CD14-positive monocyte (primary cell): Measurements from ENCODE around the gene MYZAP. TPM values are rescaled to one million over a fixed set of nuclear protein-coding genes. Genes with fewer than 3 reads are reported as not detected.

ENCODE experiments used
- DNase-seq, 3 donors: peaks; one replicate each; pipeline ENCODE4 v3.0.0-alpha.2; 2011 to 2022
- H2AFZ ChIP-seq: 2 replicates; pipeline ENCODE4 v1.6.0; 2012; ENCODE audit warnings: mild to moderate bottlenecking, low read depth, low read length, inconsistent platforms; ENCODE audit not compliant: insufficient read depth, poor library complexity, severe bottlenecking
- H3K27ac ChIP-seq, 2 donors: 1 replicate in 1 of 2; 2 replicates in 1 of 2; pipeline ENCODE4 v1.5.1; 2012 to 2013; ENCODE audit warnings: low read length in 2 of 2, control low read depth in 1 of 2, inconsistent platforms in 1 of 2, low read depth in 1 of 2, mild to moderate bottlenecking in 1 of 2
- H3K27me3 ChIP-seq, 2 donors: one replicate each; pipeline versions ENCODE4 v1.6.0 to v1.6.1; 2011 to 2013; ENCODE audit warnings: low read length in 2 of 2; ENCODE audit not compliant: control insufficient read depth in 2 of 2, insufficient read depth in 2 of 2
- H3K36me3 ChIP-seq, 2 donors: replicated peaks in 1 of 2; 1 replicate in 1 of 2; 2 replicates in 1 of 2; pipeline versions ENCODE4 v1.5.1 to v1.6.1; 2012 to 2013; ENCODE audit warnings: low read length in 2 of 2, control low read depth in 1 of 2, inconsistent platforms in 1 of 2, mild to moderate bottlenecking in 1 of 2; ENCODE audit not compliant: insufficient read depth in 2 of 2, control insufficient read depth in 1 of 2
- H3K4me1 ChIP-seq, 2 donors: 1 replicate in 1 of 2; 2 replicates in 1 of 2; pipeline versions ENCODE4 v1.5.1 to v1.6.1; 2012 to 2013; ENCODE audit warnings: low read length in 2 of 2, control low read depth in 1 of 2, inconsistent platforms in 1 of 2, mild to moderate bottlenecking in 1 of 2, moderate library complexity in 1 of 2; ENCODE audit not compliant: insufficient read depth in 2 of 2, control insufficient read depth in 1 of 2
- H3K4me2 ChIP-seq: replicated peaks from 2 replicates; pipeline ENCODE3; 2012; ENCODE audit warnings: low read length, moderate library complexity, mild to moderate bottlenecking; ENCODE audit not compliant: poor library complexity, severe bottlenecking; ENCODE audit errors: extremely low read depth
- H3K4me3 ChIP-seq, 3 experiments: fragments of 200-600 bp in 1 of 3; sonication (generic) in 1 of 3; replicated peaks in 1 of 3; 1 replicate in 2 of 3; 2 replicates in 1 of 3; pipeline ENCODE4 v1.5.1; 2011 to 2013; ENCODE audit warnings: low read length in 3 of 3, mild to moderate bottlenecking in 3 of 3, control low read depth in 2 of 3, low read depth in 2 of 3, inconsistent platforms in 1 of 3, moderate library complexity in 1 of 3
- H3K79me2 ChIP-seq: 2 replicates; pipeline ENCODE4 v1.6.0; 2012; ENCODE audit warnings: mild to moderate bottlenecking, control low read depth, inconsistent platforms, low read length, moderate library complexity; ENCODE audit not compliant: insufficient read depth
- H3K9ac ChIP-seq: 2 replicates; pipeline ENCODE4 v1.6.0; 2017; ENCODE audit warnings: low read length, mild to moderate bottlenecking; ENCODE audit not compliant: insufficient read depth, poor library complexity, severe bottlenecking
- H3K9me3 ChIP-seq, 2 donors: replicated peaks in 1 of 2; 1 replicate in 1 of 2; 2 replicates in 1 of 2; pipeline versions ENCODE4 v1.5.1 to v1.6.1; 2012 to 2013; ENCODE audit warnings: low read length in 2 of 2, control low read depth in 1 of 2; ENCODE audit not compliant: control insufficient read depth in 1 of 2, insufficient read depth in 1 of 2
- H4K20me1 ChIP-seq: 2 replicates; pipeline ENCODE4 v1.6.0; 2012; ENCODE audit warnings: mild to moderate bottlenecking, low read length, control low read depth, moderate library complexity; ENCODE audit not compliant: insufficient read depth
- H3K27ac Mint-ChIP-seq, 7 donors: one replicate each; pipeline ENCODE4 v1.8.0; 2020; ENCODE audit warnings: mild to moderate bottlenecking in 7 of 7, mixed read lengths in 7 of 7, moderate library complexity in 6 of 7, inconsistent platforms in 2 of 7
- H3K27me3 Mint-ChIP-seq, 3 donors: one replicate each; pipeline ENCODE4 v1.8.0; 2021 to 2022; ENCODE audit warnings: low read depth in 3 of 3, mild to moderate bottlenecking in 3 of 3, mixed read lengths in 3 of 3, moderate library complexity in 3 of 3, inconsistent platforms in 1 of 3
- H3K36me3 Mint-ChIP-seq, 2 donors: one replicate each; pipeline ENCODE4 v1.8.0; 2020; ENCODE audit warnings: mixed read lengths in 2 of 2, inconsistent platforms in 1 of 2, mild to moderate bottlenecking in 1 of 2
- H3K4me1 Mint-ChIP-seq: one replicate; pipeline ENCODE4 v1.8.0; 2020; ENCODE audit warnings: mild to moderate bottlenecking, mixed read lengths
- H3K4me3 Mint-ChIP-seq, 2 donors: one replicate each; pipeline ENCODE4 v1.8.0; 2020; ENCODE audit warnings: mild to moderate bottlenecking in 2 of 2, mixed read lengths in 2 of 2, moderate library complexity in 1 of 2
- H3K9me3 Mint-ChIP-seq, 7 donors: one replicate each; pipeline ENCODE4 v1.8.0; 2020 to 2022; ENCODE audit warnings: mixed read lengths in 7 of 7, mild to moderate bottlenecking in 6 of 7, moderate library complexity in 6 of 7, inconsistent platforms in 2 of 7
- WGBS: methylation state at CpG from one replicate; pipeline ENCODE4 v1.1.5; 2013; ENCODE audit warnings: missing lambda C conversion rate; ENCODE audit not compliant: insufficient coverage; 5-methylcytosine and 5-hydroxymethylcytosine counted together
- intact Hi-C, 2 donors: fragments of 100-400 bp; cut with micrococcal nuclease; formaldehyde crosslinking; loops; one replicate each; pipeline versions ENCODE4 v1.15.0 to v1.15.1; 2023
- polyA plus RNA-seq, 3 donors: library from polyadenylated mRNA; depleted of rRNA in 1 of 3; unstranded in 2 of 3; stranded (reverse) in 1 of 3; fragments of 300-500 nt in 2 of 3; fragments of >200 nt in 1 of 3; fragmentation: Illumina TruSeq in 2 of 3; gene quantifications; 1 replicate in 2 of 3; 2 replicates in 1 of 3; pipeline ENCODE4 v1.2.3, GENCODE V29; 2012 to 2021
- TF ChIP-seq, protein P1 (sequence below): fragments of 200-600 bp; IDR thresholded peaks from one replicate; pipeline ENCODE4 v1.8.0; 2022; ENCODE audit warnings: antibody characterized with exemption, mild to moderate bottlenecking

MYZAP gene
- polyA plus RNA-seq, 3 donors: 0.12 to 0.13 TPM; not detected in 1

DNA sequence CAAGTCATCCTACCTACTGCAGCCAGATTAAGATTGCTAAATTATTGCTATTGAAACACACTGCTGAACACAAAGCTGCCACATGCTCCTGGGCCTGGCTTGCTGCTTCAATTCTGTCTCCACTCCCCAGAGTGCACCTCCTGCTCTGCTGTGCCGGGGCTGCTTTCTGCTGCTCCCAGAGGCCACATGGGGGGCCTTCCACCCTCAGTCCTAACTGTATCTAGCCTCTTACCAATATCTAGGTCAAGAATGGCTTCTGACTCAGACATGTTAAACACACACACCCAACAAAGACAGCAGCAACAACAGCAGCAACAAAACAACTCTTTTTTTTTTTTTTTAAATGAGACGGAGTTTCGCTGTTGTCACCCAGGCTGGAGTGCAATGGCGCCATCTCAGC is 33.0 kb downstream of the MYZAP start:
- Histone ChIP-seq H2AFZ (no peak overlapping the region), H4K20me1 (no peaks in the 10 kb centered on the region), H3K4me3 (no peak overlapping the region), H3K4me1 (no peaks in the 10 kb centered on the region), H3K27ac (no peak overlapping the region), H3K9ac (no peak overlapping the region), H3K4me2 (no peak overlapping the region), H3K36me3 (no peaks in the 10 kb centered on the region), H3K27me3 (no peaks in the 10 kb centered on the region), H3K79me2 (no peaks in the 10 kb centered on the region), H3K9me3 (no peaks in the 10 kb centered on the region)
- WGBS: 100% methylated on average over 4 of the region's 4 CpGs
- Mint-ChIP-seq H3K36me3 (no peaks in the 10 kb centered on the region), H3K4me1 (no peaks in the 10 kb centered on the region), H3K27ac (no peak overlapping the region), H3K4me3 (no peak overlapping the region), H3K27me3 (peaks cover 0 to 12% (median 9%) of the 10 kb centered on the region in 3 donors), H3K9me3 (no peaks in the 10 kb centered on the region)
- no peak for DNase-seq
- intact Hi-C loops: no loop called here
- TF ChIP-seq, protein P1, sequence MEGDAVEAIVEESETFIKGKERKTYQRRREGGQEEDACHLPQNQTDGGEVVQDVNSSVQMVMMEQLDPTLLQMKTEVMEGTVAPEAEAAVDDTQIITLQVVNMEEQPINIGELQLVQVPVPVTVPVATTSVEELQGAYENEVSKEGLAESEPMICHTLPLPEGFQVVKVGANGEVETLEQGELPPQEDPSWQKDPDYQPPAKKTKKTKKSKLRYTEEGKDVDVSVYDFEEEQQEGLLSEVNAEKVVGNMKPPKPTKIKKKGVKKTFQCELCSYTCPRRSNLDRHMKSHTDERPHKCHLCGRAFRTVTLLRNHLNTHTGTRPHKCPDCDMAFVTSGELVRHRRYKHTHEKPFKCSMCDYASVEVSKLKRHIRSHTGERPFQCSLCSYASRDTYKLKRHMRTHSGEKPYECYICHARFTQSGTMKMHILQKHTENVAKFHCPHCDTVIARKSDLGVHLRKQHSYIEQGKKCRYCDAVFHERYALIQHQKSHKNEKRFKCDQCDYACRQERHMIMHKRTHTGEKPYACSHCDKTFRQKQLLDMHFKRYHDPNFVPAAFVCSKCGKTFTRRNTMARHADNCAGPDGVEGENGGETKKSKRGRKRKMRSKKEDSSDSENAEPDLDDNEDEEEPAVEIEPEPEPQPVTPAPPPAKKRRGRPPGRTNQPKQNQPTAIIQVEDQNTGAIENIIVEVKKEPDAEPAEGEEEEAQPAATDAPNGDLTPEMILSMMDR: no peak

DNA sequence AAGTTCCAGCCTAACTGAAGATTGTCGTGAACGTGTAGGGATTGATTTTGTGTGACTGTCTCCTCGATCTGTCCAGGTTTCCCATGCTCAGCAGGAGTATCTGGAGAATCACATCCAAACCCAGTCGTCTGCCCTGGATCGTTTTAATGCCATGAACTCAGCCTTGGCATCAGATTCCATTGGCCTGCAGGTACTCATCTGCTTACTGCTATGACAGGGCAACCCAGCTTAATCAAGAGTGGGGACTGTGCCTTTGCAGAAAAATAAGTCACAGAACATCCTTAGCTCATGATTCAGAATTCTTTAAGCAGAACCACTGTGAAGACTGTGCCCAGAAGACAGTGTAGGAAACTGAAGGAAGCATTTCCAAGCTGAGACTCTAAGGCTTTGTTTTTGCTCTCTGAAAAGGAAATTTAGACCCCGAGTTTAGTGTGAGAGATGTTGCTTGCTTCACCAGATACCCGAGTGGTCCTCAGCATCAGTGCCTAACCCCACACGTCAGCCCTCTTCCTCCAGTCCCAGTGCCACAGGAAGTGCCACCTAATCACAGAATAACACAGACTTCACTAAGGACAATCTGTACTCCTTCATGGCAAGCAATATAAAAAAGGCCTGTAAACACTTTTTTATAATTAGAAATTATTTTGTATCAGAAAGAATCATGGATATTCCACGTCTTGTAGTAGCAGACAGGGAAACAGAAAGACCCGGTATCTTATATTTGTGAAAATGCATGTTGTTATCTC is 34.2 kb downstream of the MYZAP start:
- intact Hi-C loops: no loop called here
- H3K4me3 ChIP-seq: no peak overlapping the region
- 67% methylated on average over 7 of the region's 10 CpGs for WGBS

More for the DNA sequence above, 34.2 kb downstream of the MYZAP start:
- Histone ChIP-seq H3K27ac (no peak overlapping the region), H3K9ac (no peak overlapping the region), H3K36me3 (no peaks in the 10 kb centered on the region), H3K79me2 (no peaks in the 10 kb centered on the region), H3K4me1 (no peaks in the 10 kb centered on the region), H3K9me3 (no peaks in the 10 kb centered on the region), H3K27me3 (no peaks in the 10 kb centered on the region), H2AFZ (no peak overlapping the region), H4K20me1 (no peaks in the 10 kb centered on the region), H3K4me2 (no peak overlapping the region)
- Mint-ChIP-seq H3K4me1 (no peaks in the 10 kb centered on the region), H3K27me3 (peaks cover 2 to 12% (median 11%) of the 10 kb centered on the region in 3 donors), H3K27ac (no peak overlapping the region), H3K36me3 (no peaks in the 10 kb centered on the region), H3K9me3 (no peaks in the 10 kb centered on the region), H3K4me3 (no peak overlapping the region)
- no peak for DNase-seq
- TF ChIP-seq, protein P1: no peak
